Hippocampal formation (tissue), 2 donors: ENCODE data around the gene TENT4A.

Source experiments
- DNase-seq, 2 donors: peaks; one replicate each; lab custom pipeline; 2025; lab: John Stamatoyannopoulos, UW

The TENT4A gene

DNA sequence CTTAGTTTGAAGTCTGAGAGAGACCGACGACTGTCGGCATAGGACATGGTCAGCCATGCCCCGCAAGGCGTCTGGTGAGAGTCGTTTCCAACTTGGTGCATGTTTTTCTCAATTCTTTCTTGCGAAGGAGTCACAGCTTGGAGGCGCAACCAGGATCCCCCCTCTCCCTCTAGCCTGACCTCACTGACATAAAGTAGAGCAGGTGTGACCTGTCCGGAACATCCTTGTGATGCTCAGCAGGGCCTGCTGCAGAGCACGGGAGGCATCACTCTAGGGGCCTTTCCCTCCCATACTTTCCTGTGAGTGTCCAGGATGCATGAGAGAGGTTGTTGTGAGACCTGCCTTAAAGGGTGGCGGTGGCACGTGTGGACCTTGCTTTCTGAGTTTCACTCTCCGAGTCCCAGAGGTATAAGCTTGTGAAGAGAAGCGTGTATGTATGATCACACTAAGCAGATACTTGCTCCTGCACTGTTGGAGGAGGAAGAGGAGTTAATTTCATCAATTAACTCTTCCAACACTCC lies 5.0 kb downstream of the TENT4A start:
- DNase-seq = no peak

DNA sequence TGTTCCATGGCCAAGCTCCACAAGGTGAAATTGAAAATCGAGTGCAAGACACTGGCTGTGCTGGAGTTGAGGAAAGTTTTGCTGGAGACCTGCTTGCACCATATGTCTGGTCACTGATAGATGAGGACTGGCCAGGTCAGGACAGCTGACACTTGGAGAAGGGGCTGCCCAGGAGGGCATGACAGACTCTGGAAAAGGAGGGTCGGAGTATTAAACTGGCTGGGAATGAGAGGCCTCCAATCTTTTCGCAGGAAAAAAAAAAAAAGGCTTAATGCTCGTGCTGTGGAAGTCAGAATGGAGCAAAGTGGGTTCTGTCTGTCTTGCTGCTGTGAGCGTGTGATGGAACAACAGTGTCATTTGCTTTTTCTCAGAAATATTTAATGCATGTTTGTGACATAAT lies 5.5 kb downstream of the TENT4A start:
- no peak for DNase-seq

DNA sequence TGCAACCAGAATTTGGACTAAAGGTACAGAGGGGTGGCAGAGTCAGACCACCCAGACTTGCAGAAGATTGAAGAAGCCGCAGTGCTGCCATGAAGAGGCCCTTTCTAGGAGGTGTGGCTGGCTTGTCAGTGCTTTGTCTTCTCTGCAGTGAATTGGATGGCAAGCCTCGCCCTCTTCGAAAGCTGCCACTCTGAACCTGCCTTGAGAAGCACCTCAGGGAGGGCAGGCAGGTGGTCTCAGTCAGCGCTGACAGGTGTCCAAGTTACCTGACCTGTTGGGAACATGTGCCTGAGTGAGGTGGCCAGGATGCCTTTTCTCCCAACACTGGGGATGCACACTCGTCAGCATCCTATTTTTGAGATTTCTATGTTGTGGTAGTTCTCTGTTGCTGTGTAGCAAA lies 6.2 kb downstream of the TENT4A start:
- DNase-seq = no peak

DNA sequence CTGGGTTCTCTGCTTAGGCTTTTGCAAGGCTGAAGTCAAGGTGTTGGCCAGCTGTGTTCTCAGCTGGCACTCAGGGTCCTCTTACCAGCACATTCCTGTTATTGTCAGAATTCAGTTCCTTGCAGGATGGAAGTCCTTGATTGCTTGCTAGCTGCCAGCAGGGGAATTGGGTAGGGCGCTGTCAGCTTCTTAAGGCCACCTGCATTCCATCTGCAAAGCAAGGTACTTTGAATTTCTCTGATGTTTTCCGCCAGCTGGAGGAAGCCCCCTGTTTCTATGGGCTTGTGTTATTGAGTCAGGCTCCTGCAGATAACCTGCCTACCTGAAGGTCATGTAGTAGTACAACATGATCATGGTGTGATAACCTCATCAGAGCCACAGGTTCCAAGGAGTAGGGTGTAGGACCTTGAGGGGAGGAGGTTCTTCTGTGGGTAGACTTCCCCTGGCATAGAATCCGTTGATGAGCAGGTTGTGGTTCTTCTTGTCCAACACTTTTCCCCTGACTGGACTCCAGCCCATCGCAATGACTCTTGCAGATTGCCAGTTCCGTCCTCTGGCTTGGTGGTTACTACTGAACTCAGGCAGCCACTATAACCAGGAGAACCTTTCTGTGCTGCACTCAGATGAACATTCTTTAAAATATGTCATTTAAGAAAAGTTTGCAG lies 6.8 kb downstream of the TENT4A start:
- no peak for DNase-seq

DNA sequence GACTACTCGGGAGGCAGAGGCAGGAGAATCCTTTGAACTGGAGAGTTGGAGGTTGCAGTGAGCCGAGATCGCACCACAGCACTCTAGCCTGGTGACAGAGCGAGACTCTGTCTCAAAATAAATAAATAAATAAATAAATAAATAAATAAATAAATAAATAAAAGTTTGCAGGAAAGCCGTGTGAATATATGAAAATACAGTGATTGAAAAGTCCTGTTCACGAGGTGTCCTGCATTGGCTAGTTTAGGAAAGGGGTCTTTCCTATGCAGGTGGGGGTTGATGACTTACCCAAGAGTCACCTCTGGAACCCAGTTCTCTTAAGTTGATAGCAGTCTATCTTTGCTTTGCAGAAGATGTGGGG lies 7.3 kb downstream of the TENT4A start:
- DNase-seq = no peak

DNA sequence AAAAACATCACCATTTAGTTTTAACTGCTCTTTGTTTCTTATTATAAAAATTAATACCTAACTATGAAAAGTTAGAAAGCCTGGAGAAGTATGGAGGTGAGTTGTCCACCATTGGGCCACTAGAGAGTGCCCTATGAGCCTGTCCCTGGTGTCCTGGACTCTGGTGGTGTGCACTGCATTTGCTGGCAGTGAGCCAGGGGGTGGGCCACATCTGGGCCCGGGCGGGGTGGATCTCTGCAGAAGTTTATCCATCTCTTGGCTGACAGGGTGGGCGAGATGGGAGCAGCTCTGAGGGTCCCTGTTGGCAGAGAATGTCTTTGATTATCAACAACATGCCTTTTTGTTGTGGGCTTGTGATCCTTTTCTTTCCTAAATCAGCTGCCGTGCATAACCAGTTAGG lies 8.2 kb downstream of the TENT4A start:
- DNase-seq = no peak

DNA sequence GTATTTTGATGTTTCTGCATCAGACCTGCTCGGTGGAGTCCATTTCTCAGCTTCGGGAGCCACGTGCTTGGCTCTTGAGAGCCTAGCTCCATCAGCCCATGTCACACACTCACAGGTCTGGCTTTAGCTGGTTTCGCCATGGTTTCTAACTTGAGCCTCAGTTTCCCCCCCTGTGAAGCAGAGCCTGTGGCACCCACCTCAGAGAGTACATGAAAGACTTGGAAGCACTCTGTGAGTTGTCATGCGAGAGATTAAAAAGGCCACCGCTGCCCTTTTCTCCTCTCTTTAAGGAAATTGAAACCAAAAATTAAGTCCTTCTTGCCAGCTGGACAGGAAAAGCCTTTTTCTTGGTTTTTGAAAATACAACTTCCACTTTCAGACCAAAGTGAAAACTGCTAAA lies 8.8 kb downstream of the TENT4A start:
- DNase-seq = no peak

DNA sequence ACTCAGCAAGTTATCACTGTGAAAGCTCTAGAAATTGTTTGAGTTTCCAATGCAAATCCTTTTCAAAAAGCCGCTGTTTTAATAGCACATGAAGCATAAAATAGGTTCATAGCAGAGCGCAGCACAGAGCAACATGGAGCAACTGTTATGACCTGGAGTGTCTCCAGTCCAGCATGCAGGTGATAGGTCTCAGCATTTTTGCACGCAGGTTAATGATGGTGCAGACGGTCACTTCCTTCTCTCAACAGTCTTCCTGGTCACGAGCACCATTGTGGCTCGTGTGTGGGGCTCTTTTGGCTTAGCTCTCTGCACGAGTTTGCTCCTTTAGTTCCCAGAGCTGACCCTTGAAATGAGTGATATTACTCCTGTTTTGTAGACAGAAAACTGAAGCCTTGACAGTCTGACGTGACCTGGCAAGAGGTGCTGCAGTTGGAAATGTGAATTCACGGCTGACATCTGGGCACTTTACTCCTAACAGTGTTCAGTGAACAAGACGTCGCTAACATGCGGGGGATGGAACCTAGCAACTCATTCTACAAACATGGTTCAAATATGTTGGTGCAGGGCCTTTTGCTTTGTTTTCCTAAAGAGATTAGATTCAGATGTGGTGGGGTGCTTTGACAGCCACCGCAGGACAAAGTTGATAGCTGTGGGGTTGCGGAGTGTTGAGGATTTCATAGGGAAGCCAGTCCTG lies 10.0 kb downstream of the TENT4A start:
- no peak for DNase-seq

DNA sequence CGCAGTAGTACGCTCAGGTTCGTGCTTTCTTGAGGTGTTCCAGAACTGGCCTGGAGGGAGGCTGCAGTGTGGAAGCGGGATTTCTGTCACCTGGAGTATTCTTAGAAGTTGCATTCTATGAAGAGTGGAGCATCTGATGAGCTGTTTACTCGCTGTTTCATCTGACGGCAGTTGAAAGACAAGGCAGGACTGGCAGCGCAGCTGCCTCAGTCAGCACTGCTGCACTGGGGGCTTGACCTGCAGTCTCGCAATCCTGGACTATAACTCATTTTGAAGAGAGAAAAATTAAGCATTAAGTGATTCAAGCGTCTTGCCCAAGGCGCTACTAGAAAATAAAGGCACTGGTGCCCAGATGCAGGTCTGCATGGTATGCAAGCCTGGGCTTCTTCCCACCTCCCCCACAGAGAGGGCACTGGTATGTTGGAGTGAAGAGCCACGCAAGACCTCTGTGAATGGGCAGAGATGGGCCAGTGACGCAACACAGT lies 10.6 kb downstream of the TENT4A start:
- DNase-seq = no peak

DNA sequence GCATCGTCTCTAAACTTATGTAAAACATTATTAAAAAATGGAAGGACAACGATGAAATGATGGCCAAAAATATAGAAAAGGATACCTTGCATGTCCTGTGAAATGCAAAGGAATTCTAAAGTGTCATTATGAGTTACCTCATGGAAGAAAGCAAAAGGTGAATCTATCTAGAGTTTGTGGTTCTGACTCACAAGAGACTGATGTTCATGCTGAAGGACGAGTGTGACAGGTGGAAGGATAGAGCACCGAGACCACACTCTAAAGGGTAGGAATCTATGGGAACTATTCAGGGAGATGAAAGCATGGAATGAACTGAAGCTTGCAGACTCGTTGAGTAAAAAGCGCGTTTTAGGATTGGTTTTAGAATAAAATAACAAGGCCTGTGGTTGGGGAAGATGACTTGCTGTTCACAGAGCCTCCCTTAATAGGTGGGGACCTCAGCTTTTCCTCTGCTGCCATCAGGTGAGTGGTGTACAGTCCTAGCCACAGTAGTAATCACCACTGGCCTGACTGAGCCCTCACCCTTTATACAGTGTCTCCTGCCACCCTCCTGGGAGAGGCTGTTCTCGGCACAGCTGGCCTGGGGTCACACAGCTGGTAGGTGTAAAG lies 11.2 kb downstream of the TENT4A start:
- DNase-seq = no peak

DNA sequence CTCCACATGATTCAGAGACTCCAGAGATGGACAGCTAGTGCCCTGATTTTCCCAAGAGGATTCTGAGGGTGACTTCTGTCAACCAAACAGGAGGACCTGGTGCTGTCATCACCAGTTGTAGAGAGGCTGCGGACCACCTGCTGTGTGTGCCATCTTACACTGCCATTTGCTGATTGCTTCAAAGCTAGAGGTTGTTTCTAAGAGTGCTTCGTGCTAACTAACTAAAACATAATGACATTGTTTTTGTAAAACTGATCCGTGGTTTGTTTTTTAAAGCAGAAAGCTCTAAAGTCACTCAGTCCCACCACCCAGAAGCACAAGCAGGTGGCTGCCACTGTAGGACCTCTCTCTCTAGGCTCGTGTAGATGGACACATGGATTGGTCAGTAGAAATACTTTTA lies 12.2 kb downstream of the TENT4A start:
- DNase-seq = no peak

DNA sequence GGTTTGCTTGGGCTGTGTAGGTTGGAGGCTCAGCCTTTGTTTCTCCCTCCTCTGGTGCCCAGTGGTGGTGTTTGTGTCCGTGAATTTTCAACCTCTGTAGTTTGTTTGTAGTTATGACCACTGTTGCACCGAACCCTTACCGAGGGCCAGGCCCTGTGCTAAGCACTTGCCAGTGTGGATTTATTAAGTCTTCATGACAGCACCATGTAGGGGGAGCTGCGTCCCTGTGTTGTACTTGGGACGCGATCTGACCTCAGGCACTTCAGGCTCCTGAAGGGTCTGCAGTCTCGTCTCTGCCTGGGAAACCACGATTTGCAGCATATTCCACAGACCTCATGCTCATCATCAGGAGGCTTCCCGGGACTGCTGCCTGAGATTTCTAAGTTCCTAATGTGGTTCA lies 12.8 kb downstream of the TENT4A start:
- no peak for DNase-seq

DNA sequence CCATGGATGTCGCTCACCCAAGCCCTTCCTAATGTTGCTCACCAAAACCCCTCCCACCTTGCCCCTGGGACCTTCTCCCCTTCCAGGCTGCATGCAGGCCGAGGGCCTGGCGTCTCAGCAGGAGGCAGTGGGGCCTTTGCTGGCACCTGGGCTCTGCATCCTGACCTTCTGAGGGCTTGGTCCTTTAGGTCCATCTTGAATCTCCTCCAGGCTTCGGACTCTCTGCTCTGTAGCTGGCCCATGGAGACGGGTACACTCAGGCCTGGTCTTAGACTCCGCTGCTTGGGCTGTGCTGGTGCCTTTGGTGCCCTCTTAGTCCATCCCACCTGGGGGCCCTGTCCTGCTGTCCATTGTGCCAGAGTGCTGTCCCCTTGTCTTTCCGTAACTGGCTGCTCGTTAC lies 14.0 kb downstream of the TENT4A start:
- DNase-seq = no peak

DNA sequence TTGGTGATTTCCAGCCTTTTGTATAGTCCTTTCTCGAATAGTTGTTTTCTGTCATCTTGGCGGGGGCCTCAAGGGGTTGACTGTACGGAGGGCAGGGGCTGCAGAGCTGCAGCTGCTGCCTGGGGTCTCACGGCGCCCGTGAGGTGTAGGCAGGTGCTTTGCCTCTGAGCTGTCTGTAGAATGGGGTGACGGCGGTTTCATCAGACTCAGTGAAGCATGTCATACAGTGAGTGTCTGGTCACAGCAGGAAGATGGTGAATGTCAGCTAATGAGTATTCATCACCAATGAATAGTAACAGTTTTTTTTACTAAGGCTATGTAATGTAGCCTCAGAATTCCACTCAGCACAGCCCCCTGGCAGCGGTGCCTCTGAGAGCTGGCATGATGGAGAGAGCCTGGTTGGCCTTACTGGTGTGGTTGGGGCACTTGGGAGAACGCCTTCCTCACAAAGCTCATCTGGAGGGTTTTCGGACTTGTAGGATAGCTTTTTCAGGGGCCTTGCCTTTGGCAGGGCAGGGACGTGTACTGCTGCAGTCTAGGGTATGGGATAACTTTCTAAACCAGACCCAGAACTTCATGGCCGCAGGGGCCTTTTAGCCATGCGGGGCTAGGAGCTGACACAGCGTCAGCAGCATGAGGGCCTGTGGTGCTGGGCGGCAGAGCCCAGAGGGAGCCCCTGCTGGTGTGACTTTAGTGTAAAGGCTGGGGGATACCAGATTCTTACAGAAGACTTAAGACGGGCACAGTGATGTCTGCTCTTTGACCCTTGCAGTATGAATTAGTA lies 15.0 kb downstream of the TENT4A start:
- DNase-seq = no peak

DNA sequence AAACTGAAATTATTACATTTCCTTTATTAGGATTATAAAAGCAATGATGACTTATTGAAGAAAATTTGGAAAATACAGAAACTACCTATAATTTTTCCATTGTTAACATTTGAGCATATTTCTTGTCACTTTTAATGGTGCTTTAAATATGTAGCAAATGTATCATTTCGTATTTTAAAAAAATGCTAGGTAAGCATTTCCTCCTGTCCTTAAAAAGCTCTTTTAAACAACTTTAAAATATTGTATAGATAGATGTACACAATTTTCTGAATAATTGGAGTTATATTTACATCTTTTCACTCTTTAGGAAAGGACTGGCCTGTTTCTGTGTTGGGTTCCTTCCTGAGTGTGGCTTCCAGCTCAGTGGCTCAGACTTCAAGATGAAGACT lies 15.6 kb downstream of the TENT4A start:
- no peak for DNase-seq

DNA sequence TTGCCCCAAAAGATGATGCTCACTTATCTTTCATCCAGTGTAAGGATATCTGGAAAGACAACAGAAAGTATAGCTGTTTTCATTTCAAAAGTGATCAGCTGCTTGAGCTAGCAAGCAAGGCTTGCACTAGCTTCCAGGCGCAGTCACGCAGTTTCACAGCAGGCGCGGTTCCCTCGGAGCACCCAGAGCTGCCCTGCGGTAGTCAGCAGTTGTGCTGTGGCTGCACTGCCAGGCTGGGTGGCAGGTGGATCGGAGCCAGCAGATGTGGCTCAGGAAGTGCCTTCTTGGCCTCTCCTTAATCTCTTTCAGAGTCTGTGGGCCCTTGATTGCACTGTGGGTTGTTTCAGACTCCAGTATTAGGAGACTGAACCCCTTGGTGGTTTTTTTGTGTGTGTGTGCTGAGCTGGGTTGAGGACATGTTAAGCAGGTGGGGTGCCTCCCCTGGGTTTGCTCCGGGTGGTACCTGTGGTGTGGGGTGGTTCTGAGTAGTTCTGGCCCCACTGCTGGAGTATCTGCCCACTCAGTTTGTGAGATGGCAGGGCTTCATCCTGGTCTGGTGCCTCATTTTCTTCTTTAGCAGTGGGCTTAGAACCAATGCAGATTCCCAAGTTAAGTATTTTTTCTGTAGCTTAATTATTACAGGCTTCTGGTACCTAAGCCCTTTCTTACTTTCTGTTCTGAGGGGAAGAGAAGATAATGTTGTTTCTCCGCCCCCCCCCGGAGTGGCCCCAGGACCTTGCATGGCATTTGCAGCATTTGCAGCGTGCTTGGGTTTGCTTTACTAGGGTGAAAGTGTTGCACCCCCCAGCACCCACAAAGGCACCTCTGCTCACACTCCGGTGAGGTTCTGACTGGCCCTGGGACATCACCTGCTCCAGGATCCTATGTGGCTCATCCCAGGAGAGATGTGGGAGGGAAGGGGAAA lies 16.4 kb downstream of the TENT4A start:
- DNase-seq = no peak

DNA sequence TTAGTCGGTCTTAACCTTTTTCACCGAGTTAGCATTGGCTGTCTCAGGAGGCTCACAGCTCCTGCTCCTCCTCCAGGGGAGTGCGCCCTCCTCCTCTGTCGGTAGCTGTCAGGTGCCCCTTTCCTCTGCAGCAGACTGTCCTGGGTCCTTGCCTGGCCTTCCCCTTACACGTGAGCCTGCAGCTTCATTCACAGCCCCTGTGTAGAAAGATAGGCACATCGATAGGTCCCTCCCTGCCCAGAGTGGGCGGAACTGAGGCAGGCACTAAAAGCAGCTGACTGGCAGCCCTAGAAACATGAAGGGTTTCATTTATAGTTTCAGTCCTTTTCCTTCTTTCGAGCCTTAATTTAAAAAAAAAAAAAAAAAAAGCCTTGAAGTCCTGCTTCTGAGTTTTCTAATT lies 17.2 kb downstream of the TENT4A start:
- no peak for DNase-seq

DNA sequence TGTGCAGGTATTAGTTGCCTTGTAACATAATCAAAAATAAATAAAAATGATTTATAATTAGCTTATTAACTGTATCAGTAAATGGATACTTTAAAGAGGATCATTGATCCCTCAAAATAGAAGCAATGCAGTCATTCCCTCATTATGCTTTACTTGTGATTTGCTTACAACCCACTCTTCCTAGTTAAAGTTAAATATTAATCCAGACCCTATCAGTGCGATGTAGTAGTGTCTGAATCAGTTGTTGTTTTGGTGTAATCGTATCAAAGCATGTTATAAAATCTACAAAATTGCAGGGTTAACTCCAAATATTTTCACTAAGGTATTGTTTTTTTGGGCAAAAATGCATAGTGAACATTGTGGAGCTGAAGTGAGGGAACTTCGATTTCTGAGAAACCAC lies 17.6 kb downstream of the TENT4A start:
- no peak for DNase-seq

DNA sequence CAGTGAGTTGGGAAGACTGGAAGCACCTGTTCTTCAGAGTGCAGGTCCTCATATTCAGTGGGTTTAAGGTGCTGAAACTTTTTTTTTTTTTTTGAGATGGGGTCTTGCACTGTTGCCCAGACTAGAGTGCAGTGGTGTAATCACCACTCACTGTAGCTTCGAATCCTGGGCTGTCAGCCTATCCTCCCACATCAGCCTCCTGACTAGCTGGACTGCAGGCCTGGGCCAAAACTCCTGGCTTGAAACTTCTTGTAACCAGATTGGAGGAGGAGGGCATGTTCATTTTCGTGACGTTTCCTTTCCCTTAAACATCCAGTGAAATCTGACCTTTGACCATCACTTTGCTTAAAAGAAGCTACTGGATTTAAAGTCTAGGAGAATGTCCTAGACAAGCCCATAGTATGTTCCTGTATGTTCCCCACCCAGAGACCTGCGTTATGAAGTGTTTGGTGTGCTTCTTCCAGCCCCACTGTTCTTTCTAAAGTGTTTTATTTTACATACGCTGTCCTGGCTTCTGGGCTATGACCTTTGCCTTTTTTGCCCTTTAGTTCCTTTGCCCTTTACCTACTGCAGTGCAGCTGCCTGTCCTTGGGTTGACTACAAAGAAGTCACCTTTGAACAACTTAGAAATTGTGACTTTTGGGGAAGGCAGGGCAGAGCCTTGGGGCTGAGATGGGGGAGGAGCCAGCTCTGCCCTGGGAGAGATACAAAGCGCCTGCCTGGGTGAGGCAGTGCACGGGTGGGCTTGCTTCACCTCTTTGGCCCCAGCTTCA lies 18.4 kb downstream of the TENT4A start:
- no peak for DNase-seq

DNA sequence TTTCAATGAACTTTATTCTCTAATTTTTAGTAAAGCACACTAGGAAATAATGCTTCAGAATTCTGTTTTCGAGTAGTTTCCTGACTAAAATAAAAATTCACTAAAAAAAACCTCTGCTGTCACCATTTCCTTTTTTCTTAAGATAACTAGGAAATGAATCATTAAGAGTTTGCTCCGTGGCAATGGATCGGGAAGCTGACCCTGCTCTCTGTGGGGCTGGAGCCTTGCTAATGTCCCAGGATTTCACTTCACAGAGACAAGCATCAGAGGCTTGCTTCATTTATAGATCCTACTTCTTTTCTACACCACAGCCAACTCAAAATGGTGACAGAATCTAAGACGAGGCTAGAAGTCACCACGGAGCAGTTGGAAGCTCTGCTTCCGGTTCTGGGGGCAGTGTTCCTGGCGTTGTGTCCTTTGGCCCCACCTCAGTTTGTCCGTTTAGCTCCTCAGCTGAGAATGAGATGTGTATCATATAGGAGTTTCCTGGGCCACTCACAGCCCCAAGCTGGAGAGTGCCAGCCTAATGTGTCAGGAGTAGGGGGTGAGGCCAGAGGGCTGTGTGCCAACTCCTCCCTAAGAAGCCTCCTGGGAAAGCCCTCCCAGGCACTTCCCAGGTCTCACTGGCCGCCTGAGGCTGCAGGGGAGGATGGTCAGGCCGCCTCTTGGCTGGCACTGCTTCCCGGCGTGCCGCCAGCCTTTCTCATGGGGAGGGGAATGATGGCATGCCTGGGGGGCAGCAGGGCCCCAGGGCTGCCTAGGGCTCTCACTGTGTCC lies 19.6 kb downstream of the TENT4A start:
- DNase-seq = no peak
